Epithelial cell of proximal tubule (primary cell): ENCODE measurements around the gene PTER. TPM values are rescaled to one million over a fixed set of nuclear protein-coding genes. Genes with fewer than 3 reads are reported as not detected.

ENCODE experiments used
- DNase-seq: peaks from one replicate; pipeline ENCODE4 v3.0.0-alpha.2; 2011; ENCODE audit warnings: low read depth
- H3K4me3 ChIP-seq: 2 replicates; pipeline ENCODE4 v1.5.1; 2011; ENCODE audit warnings: low read depth, mild to moderate bottlenecking, low read length
- total RNA-seq: library from RNA; depleted of rRNA; stranded (reverse); fragments of >200 nt; gene quantifications from 2 replicates; pipeline ENCODE4 v1.2.3, GENCODE V29; 2015
- TF ChIP-seq, protein P1 (sequence below): conservative IDR thresholded peaks from 2 replicates; pipeline ENCODE4 v1.5.1; 2012; ENCODE audit warnings: low read depth, mild to moderate bottlenecking, low read length

The PTER gene
- total RNA-seq, 1 donor from 2014 or later = 15.3 TPM

DNA sequence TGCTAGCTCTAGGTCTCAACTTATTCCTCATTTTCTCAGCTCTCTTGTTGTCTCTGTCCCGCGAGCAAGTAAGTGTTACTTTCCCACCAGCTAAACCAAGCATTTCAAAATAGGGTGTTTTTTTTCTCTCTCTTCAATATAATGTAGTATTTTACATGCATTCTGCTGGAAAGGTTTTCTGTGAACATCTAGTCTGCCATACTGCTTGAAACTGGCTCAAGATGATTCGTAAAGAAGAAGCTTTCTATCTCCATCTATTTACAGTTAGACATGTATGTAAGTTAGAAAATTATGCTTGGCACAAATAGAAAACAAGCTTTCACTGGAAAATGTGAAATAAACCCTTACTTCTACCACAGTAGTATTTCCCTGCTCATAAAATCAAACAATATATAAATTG lies 53.7 kb downstream of the PTER start:
- DNase-seq = no peak
- TF ChIP-seq, protein P1, sequence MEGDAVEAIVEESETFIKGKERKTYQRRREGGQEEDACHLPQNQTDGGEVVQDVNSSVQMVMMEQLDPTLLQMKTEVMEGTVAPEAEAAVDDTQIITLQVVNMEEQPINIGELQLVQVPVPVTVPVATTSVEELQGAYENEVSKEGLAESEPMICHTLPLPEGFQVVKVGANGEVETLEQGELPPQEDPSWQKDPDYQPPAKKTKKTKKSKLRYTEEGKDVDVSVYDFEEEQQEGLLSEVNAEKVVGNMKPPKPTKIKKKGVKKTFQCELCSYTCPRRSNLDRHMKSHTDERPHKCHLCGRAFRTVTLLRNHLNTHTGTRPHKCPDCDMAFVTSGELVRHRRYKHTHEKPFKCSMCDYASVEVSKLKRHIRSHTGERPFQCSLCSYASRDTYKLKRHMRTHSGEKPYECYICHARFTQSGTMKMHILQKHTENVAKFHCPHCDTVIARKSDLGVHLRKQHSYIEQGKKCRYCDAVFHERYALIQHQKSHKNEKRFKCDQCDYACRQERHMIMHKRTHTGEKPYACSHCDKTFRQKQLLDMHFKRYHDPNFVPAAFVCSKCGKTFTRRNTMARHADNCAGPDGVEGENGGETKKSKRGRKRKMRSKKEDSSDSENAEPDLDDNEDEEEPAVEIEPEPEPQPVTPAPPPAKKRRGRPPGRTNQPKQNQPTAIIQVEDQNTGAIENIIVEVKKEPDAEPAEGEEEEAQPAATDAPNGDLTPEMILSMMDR = no peak
- H3K4me3 ChIP-seq = no peak overlapping the region

DNA sequence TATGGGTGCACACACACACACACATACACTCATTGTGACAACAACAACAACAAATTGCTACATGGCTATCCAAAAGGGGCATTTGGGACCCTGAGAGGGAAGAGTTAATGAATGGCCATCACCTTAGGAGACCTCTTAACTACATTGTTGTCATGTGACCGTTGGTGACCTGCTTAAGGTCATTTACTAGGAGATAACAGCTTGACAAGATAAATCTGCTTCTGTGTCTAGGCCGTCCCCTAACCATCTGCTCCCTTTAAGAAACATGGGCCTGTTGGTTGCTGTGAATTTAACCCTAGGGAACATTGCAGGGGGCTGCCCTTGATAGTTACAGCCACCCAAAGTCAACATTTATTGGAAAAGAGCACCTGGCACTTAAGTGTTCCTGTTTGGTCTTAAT lies 55.1 kb downstream of the PTER start:
- TF ChIP-seq, protein P1 = no peak
- DNase-seq = no peak
- H3K4me3 ChIP-seq = no peak overlapping the region

DNA sequence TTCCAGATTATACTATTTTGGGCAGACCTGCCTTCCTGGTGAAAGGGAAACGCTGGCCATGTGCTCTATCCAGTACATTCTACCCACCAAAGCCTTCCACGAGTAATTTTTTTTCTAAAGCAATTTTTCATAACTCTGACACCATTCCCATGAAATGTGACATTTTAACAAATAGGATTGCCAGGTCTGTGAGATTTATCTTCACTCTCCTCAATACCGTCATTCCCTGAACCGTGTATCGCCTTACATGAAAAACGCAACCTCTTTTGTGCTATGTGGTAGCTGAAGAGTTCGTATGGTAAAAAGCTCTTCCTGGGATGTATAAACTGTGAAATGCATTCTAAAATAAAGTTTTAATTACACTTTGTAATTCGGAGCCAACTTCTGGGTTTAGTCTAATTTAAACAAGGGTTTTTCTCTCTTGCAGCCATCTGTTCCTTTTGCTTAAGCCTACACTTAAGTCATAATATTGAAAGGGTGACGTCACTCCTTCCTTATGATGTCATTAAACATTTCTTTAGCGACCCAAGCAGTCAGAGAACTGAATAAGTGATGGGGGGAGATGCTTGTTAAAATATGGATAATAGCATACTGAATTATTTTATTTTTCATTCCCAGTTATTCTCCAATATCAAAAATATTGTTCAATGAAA lies 57.2 kb downstream of the PTER start:
- H3K4me3 ChIP-seq = no peak overlapping the region
- no peak for DNase-seq
- TF ChIP-seq, protein P1 = no peak

DNA sequence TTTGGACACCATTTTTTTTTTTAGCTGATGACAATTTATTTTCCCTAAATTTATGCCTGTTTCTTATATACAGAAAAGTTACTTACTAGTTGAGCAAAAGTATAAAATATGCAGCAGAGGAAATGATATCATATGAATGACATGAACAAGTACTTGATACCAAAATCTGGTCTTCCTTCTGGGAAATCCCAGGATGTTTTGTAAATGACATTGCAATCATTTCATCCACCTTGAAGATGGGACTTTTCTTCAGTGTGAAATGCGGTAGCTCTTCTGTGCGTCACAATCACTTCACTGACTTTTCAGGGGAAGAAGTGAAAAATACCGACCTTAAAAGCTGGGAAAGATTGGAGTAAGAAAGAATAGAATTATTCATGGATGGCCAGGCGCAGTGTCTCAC lies 61.1 kb downstream of the PTER start:
- TF ChIP-seq, protein P1 = no peak
- no peak for DNase-seq

DNA sequence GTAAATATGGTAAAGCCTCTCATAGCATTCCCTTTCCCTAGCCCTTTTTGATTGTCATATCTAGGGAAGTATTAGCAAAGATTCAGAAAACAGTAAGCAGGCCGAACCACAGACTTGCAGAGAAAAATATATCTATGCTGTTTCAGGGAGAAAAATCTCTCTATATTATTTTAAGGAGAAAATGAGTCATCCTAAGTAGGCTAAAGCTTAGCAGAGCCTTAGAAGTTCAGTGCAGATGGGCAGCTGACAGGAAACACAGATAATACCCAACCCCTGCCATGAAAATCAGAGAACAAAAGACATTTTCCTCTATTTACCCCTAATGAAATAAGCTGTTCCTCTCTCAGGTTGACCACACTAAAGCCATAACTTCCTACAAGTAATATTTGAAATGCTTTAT lies 68.4 kb downstream of the PTER start:
- no peak overlapping the region for H3K4me3 ChIP-seq
- no peak for DNase-seq
- TF ChIP-seq, protein P1 = no peak

More for the DNA sequence above, 61.1 kb downstream of the PTER start:
- H3K4me3 ChIP-seq = no peak overlapping the region

DNA sequence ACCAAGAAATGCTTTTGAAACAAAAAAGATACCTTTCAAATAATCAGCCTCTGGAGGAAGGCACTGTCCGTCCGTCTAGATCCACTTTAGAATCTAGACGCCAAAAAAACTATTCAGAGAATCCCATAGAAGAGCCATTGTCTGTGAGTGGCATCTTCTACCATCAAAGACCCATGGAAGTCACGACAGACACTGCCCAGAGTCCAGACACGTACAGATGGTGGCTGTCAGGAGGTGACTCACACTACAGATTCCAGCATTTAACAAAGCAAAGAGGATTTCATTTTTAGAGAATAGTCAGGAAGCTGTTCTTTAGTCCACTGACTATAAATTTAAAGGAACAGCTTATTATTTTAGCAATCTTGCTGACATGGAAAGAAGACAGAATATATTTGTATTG lies 73.2 kb downstream of the PTER start:
- TF ChIP-seq, protein P1 = no peak
- no peak overlapping the region for H3K4me3 ChIP-seq
- DNase-seq = no peak

DNA sequence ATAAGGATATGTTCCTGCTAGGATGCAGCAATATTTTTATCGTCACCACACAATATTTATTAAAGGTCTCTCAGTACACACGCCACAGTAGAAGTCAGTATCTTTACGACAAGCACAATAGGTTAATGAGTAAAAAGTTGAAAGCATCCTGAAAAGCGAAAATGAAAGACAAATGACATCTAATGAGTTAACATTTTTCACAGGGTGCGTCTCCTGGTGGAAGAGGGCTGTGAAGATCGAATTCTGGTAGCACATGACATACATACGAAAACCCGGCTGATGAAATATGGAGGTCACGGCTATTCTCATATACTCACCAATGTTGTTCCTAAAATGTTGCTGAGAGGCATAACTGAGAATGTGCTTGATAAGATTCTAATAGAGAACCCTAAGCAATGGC lies 74.0 kb downstream of the PTER start:
- DNase-seq = no peak
- H3K4me3 ChIP-seq = no peak overlapping the region
- TF ChIP-seq, protein P1 = no peak
